NCI-H2107 (cell line): Measurements from ENCODE around the gene SLC6A16.
"Not testable (repeated sequence)": the region's sequence is repeated elsewhere in the genome, so short reads cannot be mapped to it uniquely, and the experiment has no call there.

Experiments
- DNase-seq: peaks from one replicate; lab custom pipeline; 2025; lab: John Stamatoyannopoulos, UW

Gene SLC6A16

GRCh38 chr19:49344505-49345423, 19.8 kb upstream of the SLC6A16 start:
- DNase-seq = no peak

DNA sequence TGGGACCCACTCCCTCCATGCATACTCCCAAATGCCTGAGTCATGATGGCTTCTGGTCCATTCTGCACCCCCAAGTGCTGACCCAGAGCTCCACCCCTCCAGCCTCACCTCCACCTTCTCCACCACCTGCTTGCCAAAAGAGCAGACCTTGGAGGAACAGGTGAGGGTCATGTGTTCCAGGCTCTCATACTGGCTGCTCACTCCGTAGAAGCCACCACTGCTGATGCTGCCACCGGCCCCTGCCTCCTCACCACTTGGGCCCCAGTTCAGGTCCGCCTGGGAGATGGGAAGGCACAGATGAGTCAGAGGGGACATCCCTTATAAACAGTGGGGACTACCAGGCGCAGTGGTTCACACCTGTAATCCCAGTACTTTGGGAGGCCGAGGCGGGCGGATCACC, 18.1 kb upstream of the SLC6A16 start:
- no peak for DNase-seq

DNA sequence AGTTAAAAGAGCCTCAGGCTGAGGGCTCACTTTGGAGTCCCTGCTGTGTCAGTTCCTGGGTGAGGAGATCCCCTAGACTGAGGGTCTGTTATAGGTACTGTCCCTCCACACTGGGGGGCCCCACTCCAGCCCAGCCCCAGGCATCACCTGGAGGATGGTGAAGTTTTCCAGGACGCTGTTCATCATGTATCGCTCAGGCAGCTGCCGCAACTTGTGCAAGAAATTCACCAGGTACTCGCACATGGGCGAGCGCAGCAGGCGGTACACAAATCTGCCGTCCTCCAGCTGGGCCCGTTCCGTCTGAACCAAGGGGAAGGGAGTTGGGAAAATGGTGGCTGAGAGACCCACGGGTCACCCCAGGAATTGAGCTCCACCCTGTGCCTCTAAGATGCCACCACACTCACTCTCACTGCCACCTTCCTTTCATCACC, 17.3 kb upstream of the SLC6A16 start:
- no peak for DNase-seq

GRCh38 chr19:49340865-49341718, 16.1 kb upstream of the SLC6A16 start:
- DNase-seq = no peak

DNA sequence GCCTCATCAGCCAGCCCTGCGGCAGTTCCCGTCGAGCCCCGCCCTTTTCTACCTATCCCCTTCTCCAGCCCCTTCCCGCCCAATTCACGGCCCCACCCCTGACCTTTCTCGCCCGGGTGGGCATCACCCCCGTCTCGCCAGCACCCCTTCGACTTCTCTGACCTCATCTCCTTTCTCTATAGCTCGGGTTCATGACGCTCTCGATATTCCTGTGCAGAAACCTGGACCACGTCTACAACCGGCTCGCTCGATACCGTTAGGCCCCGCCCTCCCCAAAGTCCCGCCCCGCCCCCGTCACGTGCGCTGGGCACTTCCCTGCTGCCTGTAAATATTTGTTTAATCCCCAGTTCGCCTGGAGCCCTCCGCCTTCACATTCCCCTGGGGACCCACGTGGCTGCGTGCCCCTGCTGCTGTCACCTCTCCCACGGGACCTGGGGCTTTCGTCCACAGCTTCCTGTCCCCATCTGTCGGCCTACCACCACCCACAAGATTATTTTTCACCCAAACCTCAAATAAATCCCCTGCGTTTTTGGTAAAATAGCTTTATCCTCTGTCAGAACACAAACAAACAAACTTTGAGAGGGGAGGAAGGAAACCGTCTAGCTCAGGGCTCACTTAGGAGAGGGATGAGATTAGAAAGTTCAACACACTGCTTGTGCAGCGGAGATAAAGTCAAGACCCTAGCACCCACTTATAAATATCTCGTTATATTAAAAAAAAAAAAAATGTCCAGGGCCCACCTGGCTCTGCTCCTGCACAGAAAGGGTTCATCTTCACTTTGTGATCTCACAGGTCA, 15.3 kb upstream of the SLC6A16 start:
- DNase-seq = peak; percentile 28

GRCh38 chr19:49339301-49340068, 14.5 kb upstream of the SLC6A16 start:
- DNase-seq = no peak

GRCh38 chr19:49338691-49339300, 13.8 kb upstream of the SLC6A16 start:
- no peak for DNase-seq

DNA sequence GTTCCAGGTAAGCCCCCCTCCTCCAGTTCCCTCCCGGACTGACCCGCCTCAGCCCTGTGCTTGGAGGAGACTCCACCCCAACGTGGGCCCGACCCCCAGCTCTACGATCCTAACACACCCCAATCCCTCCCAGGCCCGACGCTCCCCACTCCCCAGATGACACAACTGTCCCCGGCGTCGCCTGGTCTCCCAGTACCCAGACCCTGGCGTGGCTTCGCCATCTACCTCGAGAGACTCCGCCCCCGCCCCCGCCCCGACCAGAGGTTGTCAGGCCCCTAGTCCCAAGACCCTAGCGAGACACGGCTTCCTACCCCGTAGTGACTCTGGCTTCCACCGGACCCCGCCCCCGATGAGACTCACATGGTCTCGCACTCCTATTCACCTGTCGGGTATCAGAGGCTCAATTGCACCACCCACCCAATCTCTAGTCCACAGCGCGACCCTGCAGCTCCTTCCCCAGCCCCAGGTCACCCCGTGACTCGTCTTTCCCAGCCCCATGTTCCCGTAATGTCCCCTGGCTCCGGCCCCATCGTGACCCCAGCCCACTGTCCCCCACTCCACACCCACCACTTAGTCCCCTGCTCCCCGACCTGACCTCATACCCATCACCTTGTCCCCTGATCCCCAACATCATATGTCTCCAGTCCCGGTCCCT, 13.2 kb upstream of the SLC6A16 start:
- DNase-seq = no peak

DNA sequence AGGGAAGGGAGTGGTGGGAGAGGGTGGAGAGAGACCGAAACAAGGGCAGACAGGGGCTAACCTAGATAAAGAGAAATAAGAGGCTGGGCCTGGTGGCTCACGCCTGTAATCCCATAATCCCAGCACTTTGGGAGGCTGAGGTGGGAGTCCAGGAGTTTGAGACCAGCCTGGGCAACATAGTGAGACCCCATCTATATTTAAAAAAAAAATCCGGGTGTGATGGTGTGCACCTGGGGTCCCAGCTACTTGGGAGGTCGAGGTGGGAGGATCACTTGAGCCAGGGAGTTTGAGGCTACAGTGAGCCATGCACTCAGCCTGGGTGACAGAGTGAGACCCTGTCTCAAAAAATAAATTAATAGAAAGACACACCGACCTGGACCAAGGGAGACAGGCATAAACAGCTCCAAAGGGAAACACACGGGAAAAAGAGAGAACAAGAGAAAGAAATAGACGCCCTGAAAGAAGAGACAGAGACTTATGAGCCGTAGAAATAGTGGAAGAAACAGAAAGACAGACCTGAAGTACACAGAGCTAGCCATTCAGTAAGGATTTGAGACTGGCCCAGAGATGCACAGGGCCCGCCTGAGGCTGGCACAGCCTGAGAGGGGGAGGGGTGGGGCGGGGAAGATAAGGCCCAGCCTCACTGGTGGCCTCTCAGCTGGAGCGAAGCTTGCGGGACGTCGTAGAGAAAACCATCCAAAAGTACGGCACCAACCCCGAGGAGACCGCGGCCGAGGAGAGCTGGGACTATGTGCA, 12.5 kb upstream of the SLC6A16 start:
- no peak for DNase-seq

DNA sequence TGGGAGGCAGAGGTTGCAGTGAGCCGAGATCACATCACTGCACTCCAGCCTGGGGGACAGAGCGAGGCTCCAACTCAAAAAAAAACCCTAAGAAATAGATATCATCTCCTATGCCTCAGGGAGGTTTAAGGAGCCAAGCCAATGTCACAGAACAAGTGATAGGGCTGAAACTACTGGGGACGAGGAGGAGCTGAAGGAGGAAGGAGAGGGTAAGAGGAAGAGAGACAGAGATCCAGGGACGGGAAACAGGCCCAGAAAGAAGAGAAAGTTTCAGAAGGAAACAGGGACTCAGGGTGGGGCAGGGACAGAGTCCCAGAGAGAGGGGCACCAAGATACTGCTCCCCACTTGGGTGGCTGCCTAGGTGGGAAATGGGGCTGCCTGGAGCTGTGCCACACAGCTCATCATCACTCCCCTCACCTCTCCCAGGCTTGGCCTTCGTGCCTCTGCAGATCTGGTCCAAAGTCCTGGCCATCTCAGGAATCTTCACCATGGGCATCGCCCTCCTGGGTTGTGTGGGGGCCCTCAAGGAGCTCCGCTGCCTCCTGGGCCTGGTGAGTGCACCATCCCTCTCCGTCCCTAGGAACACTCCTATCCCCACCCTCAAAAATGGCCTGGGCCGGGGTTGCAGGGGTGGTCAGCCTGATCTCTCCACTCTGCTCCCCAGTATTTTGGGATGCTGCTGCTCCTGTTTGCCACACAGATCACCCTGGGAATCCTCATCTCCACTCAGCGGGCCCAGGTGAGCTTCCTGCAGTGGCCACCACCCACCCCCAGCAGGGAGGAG, 11.7 kb upstream of the SLC6A16 start:
- DNase-seq = no peak

- DNase-seq = no peak
These were observed 10.9 kb upstream of the SLC6A16 start for GRCh38 chr19:49335784-49336481.

DNA sequence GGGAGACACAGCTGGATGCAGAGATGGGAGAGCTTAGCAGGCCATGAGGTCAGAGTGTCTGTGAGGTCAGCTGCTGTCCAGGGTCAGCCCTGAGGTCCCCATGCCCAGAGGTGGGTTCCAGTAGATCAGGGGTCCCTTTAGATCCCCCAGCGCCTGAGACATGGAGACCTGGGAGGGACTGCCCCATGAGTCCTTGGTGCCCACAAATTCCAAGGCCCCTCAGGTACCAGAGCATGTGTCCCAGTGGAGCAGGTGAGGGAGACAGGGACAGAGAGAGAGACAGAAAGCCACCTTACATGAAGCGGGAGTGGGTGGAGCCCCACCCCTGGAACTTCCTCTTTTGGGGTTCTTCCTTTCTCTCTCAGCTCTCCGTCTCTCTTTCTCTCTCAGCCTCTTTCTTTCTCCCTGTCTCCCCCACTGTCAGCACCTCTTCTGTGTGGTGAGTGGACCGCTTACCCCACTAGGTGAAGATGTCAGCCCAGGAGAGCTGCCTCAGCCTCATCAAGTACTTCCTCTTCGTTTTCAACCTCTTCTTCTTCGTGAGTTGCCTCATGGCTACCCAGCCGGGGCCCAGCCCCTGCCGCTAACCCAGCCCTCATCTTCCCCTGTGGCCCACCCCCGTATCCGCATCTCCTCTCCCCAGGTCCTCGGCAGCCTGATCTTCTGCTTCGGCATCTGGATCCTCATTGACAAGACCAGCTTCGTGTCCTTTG, 10.2 kb upstream of the SLC6A16 start, which contains the start of gene CD37:
CD37 (plus strand) TSS at position 336 of the 713 bp plus-strand sequence; CDS start at position 471, 135 bp downstream.
- DNase-seq = no peak

DNA sequence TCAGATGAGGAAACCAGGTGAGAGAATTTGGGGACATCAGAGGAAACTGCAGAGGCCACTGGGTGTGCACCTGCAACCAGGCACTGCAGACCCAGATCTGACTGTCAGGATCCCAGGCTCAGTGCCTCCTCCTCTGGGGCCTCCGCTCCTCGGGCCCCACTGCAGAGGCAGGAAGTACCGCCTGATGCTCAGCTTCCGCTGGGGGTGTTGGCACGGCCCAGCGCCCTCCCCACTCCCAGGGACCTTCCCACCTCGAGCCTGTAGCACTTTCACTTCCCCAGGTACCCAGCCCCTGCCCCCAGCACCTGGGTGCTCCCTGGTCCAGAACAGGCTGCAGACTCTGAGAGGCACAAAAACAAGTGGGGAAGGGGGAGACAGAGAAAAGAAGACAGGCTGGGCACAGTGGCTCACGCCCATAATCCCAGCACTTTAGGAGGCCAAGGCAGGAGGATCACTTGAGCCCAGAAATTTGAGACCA, 8.9 kb upstream of the SLC6A16 start:
- no peak for DNase-seq

GRCh38 chr19:49333418-49333805, 8.4 kb upstream of the SLC6A16 start:
- DNase-seq = no peak

GRCh38 chr19:49332691-49333417, 7.9 kb upstream of the SLC6A16 start:
- DNase-seq = not testable (repeated sequence)

- no peak for DNase-seq
These were observed 6.6 kb upstream of the SLC6A16 start for GRCh38 chr19:49331616-49332055.
